GM12875 (cell line): Measurements from ENCODE around the gene SORCS2.

Experiments used
- H3K4me3 ChIP-seq: one replicate; pipeline ENCODE4 v1.5.1; 2011; ENCODE audit warnings: low read depth, low read length, control low read depth
- TF ChIP-seq, protein P1 (sequence below): IDR thresholded peaks from 2 replicates; pipeline ENCODE4 v1.5.1; 2011; ENCODE audit warnings: low read depth, mild to moderate bottlenecking, control low read depth, inconsistent platforms, low read length, moderate library complexity, borderline replicate concordance; ENCODE audit not compliant: insufficient read depth

SORCS2 gene

DNA sequence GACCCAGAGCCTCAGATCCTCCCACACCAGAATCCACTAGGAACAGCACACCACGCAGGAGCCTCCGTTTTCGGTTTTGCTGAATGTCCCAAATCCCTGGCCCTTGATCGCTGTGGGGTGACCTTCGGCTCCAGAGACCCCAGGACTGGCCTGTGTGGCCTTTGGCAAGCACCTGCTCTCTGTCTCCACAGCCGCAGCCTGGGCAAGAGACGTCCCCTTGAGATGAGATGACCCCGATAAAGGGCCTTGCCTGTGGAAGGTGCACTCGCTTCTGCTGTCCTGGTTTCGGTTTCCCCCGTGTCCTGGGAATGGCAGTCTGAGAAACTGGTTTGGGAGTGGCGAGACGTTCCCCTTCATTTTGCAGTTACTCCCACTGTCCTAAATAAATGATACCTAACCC lies 232.8 kb downstream of the SORCS2 start:
- TF ChIP-seq, protein P1, sequence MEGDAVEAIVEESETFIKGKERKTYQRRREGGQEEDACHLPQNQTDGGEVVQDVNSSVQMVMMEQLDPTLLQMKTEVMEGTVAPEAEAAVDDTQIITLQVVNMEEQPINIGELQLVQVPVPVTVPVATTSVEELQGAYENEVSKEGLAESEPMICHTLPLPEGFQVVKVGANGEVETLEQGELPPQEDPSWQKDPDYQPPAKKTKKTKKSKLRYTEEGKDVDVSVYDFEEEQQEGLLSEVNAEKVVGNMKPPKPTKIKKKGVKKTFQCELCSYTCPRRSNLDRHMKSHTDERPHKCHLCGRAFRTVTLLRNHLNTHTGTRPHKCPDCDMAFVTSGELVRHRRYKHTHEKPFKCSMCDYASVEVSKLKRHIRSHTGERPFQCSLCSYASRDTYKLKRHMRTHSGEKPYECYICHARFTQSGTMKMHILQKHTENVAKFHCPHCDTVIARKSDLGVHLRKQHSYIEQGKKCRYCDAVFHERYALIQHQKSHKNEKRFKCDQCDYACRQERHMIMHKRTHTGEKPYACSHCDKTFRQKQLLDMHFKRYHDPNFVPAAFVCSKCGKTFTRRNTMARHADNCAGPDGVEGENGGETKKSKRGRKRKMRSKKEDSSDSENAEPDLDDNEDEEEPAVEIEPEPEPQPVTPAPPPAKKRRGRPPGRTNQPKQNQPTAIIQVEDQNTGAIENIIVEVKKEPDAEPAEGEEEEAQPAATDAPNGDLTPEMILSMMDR: no peak
- H3K4me3 ChIP-seq: no peak overlapping the region

DNA sequence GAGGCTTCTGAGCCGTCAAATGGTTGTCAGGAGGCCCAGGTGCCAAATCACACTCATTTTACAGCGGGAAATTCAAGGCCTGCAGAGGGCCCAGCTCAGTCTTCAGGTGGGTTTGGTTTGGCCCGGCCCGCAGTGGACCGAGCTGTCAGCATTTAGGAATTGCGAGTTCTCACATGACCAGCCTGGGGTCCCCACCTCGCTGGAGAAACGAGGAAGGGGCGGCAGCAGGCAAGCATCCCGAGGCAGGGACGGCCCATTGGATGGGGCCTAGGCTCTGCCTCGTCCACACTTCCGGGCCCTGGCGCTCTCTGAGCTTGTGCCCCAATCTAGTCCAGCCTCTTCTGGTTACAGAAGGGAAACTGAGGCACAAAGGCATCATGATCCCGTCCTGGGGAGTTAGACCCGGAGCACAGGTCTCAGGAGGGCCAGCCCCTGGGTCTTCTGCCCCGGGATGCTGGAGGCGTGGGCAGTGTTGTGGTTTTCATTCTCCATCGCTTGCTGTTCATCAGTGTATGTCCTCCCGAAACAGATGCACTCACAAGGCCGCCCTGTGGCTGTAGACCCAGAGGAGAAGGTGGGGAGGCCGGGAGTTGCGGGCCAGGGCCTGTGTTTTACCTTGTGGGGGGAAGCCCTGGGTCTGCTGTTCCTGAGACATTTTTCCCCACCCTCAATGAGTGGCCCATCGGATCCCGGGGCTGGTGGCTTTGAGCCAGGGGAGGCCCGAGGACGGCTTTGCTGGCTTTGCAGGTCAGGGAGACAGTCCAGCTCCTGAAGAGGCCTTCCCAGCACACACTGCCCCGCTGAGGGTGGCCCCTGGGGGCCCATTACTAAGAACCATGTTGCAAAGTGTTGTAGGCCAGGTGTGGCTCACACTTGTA lies 233.5 kb downstream of the SORCS2 start:
- no peak overlapping the region for H3K4me3 ChIP-seq
- TF ChIP-seq, protein P1: no peak

DNA sequence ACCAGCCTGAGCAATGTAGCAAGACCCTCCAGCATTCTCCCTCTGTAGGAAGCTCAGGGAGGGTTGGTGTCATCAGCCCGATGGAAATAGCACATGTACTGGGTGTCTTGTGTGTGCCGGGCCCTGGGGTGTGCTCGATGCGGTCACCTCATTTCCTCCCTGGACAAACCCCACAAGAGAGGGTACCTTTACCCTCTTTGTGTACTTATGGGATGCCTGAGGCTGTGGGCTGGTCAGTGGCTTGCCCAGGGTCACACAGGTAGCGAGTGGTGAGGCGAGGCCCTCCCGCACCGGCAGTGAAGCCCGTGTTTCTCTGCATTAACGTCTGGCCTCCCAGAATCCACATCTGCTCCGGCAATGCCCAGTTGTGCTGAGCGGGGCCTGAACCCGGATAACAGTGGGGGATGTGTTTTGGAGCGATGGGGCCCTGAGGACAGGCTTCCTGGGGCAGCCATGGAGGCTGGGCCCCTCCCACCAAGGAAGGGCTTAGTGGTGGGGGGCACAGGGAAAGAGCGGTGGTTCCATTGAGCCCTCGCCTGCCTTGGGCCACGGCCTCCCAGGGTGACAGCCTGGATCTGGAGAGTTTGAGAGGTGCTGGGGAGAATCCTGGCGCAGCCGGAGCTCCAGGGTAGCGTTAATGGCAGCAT lies 234.3 kb downstream of the SORCS2 start:
- TF ChIP-seq, protein P1: no peak
- no peak overlapping the region for H3K4me3 ChIP-seq

DNA sequence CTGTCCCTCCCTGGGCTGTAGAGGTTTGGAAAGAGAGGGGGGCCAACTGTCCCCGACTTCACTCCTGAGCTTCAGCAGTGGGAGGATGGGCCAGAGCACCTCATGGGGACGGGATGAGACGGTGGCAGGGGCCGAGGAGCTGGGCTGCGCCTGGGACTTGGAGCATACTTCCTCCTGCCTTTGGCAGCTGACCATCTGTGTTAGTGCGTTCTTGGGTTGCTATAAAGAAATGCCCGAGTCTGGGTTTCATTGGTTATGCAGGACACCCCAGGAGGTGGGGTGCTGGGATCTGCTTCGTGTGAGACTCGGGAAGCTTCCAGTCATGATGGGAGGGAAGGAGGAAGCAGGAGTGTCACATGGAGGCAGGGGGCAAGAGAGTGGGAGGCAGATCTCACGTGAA lies 235.0 kb downstream of the SORCS2 start:
- H3K4me3 ChIP-seq: no peak overlapping the region
- TF ChIP-seq, protein P1: no peak

DNA sequence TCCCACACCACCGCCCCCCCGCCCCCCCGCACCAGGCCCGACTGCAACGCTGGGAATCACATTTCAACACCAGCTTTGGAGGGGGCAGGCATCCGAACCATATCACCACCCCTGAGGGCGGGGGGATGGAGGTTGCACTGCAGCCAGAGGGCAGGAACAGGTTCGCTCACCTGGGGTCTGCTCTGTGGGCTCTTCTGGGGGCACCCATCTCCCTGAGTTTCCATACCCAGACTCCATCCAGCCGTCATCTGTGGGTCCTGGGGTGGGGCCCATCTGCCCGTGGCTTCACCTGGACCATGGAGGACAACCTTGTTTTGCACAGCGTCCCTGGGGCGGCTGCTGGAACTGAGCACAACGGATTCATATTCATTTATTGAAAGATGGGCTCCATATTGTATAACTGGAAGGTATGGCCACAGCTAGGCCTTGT lies 235.5 kb downstream of the SORCS2 start:
- TF ChIP-seq, protein P1: no peak
- H3K4me3 ChIP-seq: no peak overlapping the region

DNA sequence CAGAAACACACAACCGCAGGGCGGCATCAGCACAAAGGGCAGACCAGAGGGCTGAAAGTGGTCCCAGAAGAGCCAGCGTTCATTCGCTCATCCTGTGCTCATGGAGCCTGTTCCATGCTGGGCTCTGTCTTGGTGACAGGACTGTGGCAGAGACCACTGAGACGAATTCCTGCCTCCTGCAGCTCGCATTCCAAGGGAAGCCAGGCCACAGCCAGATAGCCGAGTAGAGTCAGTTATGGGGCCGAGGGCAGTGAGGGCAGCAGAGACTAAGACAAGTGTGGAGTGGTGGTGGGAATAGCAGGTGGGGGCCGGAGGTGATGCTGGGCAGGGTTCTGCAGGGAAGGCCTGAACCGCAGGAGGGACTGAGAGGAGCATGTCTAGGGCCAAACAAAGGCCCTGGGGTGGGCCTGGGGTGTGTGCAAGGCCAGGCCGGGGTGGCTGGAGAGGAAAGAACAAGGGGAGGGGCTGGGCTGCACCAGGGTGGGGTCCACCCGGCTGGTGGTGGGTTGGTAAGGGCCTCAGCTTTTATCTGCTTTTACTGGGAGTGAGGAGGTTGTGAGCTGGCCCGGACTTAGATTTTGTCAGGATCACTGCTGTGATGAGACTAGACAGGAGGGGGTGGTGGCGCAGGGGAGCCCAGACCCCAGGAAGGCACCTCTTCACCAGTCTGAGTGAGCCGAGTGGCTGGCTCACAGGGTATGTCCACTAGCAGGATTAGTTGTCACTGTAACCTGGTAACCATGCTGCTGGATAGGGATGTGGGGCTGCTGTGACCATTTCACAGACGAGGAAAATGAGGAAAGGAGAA lies 236.1 kb downstream of the SORCS2 start:
- TF ChIP-seq, protein P1: no peak
- H3K4me3 ChIP-seq: no peak overlapping the region

DNA sequence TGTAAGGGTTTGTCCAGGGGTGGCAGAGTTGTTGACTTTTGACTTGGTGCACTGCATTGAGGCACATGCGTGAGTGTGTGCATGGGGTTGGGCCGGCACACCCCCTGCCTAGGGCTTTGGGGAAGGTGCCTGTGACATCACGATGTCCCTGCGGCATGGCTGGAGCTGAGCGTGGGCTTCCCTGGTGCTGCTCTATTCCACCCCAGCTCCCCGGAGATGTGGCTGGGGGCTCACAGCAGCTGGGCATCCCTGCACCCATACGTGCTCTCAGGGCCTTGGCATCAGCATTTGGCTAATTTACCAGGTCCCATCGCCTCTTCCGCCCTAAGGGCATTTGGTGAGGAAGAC lies 236.7 kb downstream of the SORCS2 start:
- TF ChIP-seq, protein P1: no peak
- H3K4me3 ChIP-seq: no peak overlapping the region
